Adrenal gland (tissue), 12 donors: ENCODE data around the gene PDPN. TPM values are rescaled to one million over a fixed set of nuclear protein-coding genes. Genes with fewer than 3 reads are reported as not detected.

ENCODE experiments used
- DNase-seq, 7 donors: peaks; one replicate each; pipeline ENCODE4 v3.0.0-alpha.2; 2019 to 2020
- H3K27ac ChIP-seq, 5 donors: fragments of 200-600 bp; sonication (generic) in 4 of 5; 1 replicate in 3 of 5; 2 replicates in 2 of 5; pipeline versions ENCODE4 v1.5.1 to v1.8.0; 2016 to 2020; ENCODE audit warnings: mild to moderate bottlenecking in 1 of 5
- H3K27me3 ChIP-seq: fragments of 200-600 bp; 2 replicates; pipeline ENCODE4 v1.8.0; 2021
- H3K36me3 ChIP-seq, 2 donors: fragments of 200-600 bp; replicated peaks in 1 of 2; 1 replicate in 1 of 2; 2 replicates in 1 of 2; pipeline versions ENCODE4 v1.5.1 to v1.8.0; 2018 to 2022
- H3K4me1 ChIP-seq, 2 donors: fragments of 200-600 bp; replicated peaks in 1 of 2; 1 replicate in 1 of 2; 2 replicates in 1 of 2; pipeline versions ENCODE4 v1.5.1 to v1.8.0; 2018 to 2021
- H3K4me3 ChIP-seq, 4 donors: fragments of 200-600 bp; sonication (generic) in 3 of 4; one replicate each; pipeline ENCODE4 v1.5.1; 2016 to 2018
- H3K9me3 ChIP-seq, 3 donors: fragments of 200-600 bp; sonication (generic) in 1 of 3; replicated peaks in 1 of 3; 1 replicate in 2 of 3; 2 replicates in 1 of 3; pipeline versions ENCODE4 v1.5.1 to v1.8.0; 2016 to 2021
- CTCF ChIP-seq, 6 experiments: fragments of 450-650 bp in 4 of 6; fragments of 200-600 bp in 2 of 6; sonication (generic) in 1 of 6; IDR thresholded peaks; 1 replicate in 5 of 6; 2 replicates in 1 of 6; pipeline versions ENCODE4 v1.5.1 to v1.8.0; 2016 to 2021; ENCODE audit warnings: antibody characterized with exemption in 6 of 6, mild to moderate bottlenecking in 2 of 6, moderate library complexity in 1 of 6
- POLR2A ChIP-seq, 2 donors: fragments of 450-650 bp; IDR thresholded peaks; one replicate each; pipeline ENCODE4 v1.6.1; 2017; ENCODE audit warnings: antibody characterized with exemption in 2 of 2, mild to moderate bottlenecking in 2 of 2, moderate library complexity in 1 of 2
- WGBS, 4 donors: extraction: QIAGEN DNeasy Blood & Tissue Kit in 2 of 4; methylation state at CpG; one replicate each; pipeline versions ENCODE4 v1.1.5 to v1.1.7; 2013 to 2017; 5-methylcytosine and 5-hydroxymethylcytosine counted together
- intact Hi-C, 2 donors: fragments of 100-400 bp; cut with DNase I; formaldehyde crosslinking; loops; one replicate each; pipeline versions ENCODE4 v1.14.1 to v1.15.0; 2022 to 2023
- polyA plus RNA-seq, 3 donors: library from polyadenylated mRNA; stranded (reverse); fragments of 200-250 nt in 2 of 3; fragments of 350-450 nt in 1 of 3; fragmentation: Illumina TruSeq in 1 of 3; extraction: RNeasy Lipid Tissue Mini Kit (QIAGEN cat#74804) in 1 of 3; gene quantifications; one replicate each; pipeline ENCODE4 v1.2.3, GENCODE V29; 2013 to 2014
- total RNA-seq, 9 donors: library from RNA; depleted of rRNA in 4 of 9; stranded (reverse); fragments of >200 nt in 4 of 9; fragments of 120-200 nt in 1 of 9; fragmentation: NEBNext Ultra II Directional in 1 of 9; extraction: Animal tissue kit (Norgen Biotek cat#: 25700) in 1 of 9; gene quantifications; one replicate each; pipeline versions ENCODE4 v1.1.0 to v1.2.4, GENCODE V29; 2013 to 2023
- donor health status: healthy with polysubstance abuse.
- donor health status: Bipolar disorder and iron deficiency.
- donor health status: DM: yes; HTN: yes; CAD: no.
- donor health status: DM: no; HTN: no; CAD: no.
- donor health status: DM: no; HTN: no; CAD: no.
- donor health status: DM: yes; HTN: yes; CAD: no.

The PDPN gene
- total and polyA plus RNA-seq, 12 donors: 1.2 to 13.8 (median 5.6) TPM

DNA sequence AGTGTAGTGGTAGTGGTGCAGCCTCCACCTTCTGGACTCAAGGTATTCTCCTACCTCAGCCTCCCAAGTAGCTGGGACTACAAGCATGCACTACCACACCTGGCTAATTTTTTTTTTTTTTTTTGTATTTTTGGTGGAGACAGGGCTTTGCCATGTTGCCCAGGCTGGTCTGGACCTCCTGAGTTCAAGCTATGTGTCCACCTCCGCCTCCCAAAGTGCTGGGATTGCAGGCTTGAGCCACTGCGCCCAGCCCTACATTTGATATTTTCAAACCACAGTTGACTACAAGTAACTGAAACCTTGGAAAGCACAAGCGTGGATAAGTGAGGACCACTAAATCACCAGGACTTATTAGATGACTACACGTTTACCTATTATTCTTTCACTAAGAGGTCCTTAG is 10.0 kb upstream of the PDPN start:
- Histone ChIP-seq H3K36me3 (no peaks in the 10 kb centered on the region), H3K9me3 (no peaks in the 10 kb centered on the region), H3K27ac (no peak overlapping the region), H3K4me3 (no peak overlapping the region), H3K27me3 (peaks cover 10% of the 10 kb centered on the region), H3K4me1 (no peaks in the 10 kb centered on the region)
- 57 to 70% (median 61%) methylated on average over 4 of the region's 4 CpGs for WGBS, 4 donors
- intact Hi-C loops: no loop called here
- TF ChIP-seq POLR2A (IDR thresholded peaks at IDR 0.05) (no peak), CTCF (IDR thresholded peaks at IDR 0.05) (no peak)
- DNase-seq: no peak

DNA sequence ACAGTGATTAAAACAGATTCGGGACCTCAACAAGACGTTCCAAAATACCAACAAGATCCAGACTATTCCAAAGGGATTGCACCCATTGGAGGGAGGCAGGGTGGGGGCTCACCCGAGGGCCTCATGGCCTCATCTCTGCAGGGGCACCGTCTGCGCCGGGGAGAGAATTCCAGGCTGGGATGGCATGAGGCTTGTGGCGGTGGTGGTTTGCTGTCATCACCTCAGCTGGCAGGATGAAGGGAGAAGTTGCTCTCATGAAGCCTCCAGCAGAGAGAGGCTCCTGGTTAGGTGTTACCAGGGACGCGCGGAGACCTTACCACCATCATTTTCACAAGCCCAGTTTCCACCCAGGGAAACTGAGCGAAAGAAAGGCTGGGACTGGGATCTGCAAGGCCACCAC is 6.7 kb upstream of the PDPN start:
- Histone ChIP-seq H3K27ac (no peak overlapping the region), H3K27me3 (peaks cover 5% of the 10 kb centered on the region), H3K9me3 (no peaks in the 10 kb centered on the region), H3K4me1 (no peaks in the 10 kb centered on the region), H3K4me3 (no peak overlapping the region), H3K36me3 (no peaks in the 10 kb centered on the region)
- TF ChIP-seq POLR2A (IDR thresholded peaks at IDR 0.05): no peak
- TF ChIP-seq CTCF (IDR thresholded peaks at IDR 0.05): no peak
- DNase-seq: no peak
- intact Hi-C loops: no loop called here
- 69 to 82% (median 80%) methylated on average over 11 of the region's 11 CpGs for WGBS, 4 donors

- no peak overlapping the region for H3K27ac ChIP-seq
- H3K4me1 ChIP-seq: no peaks in the 10 kb centered on the region
- no peak for DNase-seq
- H3K9me3 ChIP-seq: no peaks in the 10 kb centered on the region
- no peak for TF ChIP-seq POLR2A (IDR thresholded peaks at IDR 0.05)
- no peak for TF ChIP-seq CTCF (IDR thresholded peaks at IDR 0.05)
- no peaks in the 10 kb centered on the region for H3K36me3 ChIP-seq
- peaks cover 11% of the 10 kb centered on the region for H3K27me3 ChIP-seq
- H3K4me3 ChIP-seq: no peak overlapping the region
- intact Hi-C loops: no loop called here
- WGBS, 4 donors: 67 to 92% (median 78%) methylated on average over 7 to 8 of the region's 8 CpGs
These were observed 5.8 kb upstream of the PDPN start for GRCh38 chr1:13577846-13578245.

GRCh38 chr1:13581446-13581845 is 2.2 kb upstream of the PDPN start:
- H3K4me3 ChIP-seq: no peak overlapping the region
- no peaks in the 10 kb centered on the region for H3K36me3 ChIP-seq
- no peak overlapping the region for H3K27ac ChIP-seq
- peaks cover 32% of the 10 kb centered on the region for H3K27me3 ChIP-seq
- intact Hi-C loops: no loop called here
- DNase-seq: no peak
- TF ChIP-seq POLR2A (IDR thresholded peaks at IDR 0.05) (no peak), CTCF (IDR thresholded peaks at IDR 0.05) (no peak)
- 75 to 87% (median 80%) methylated on average over 5 of the region's 5 CpGs for WGBS, 4 donors
- H3K9me3 ChIP-seq: no peaks in the 10 kb centered on the region
- H3K4me1 ChIP-seq: peaks cover 0 to 4% of the 10 kb centered on the region in 2 donors
